A673 (cell line): ENCODE measurements around the gene BLZF1. TPM values are rescaled to one million over a fixed set of nuclear protein-coding genes. Genes with fewer than 3 reads are reported as not detected.

Source experiments
- BruUV-seq: library from RNA; stranded (reverse); fragments of 400-500 nt; replicated peaks from 2 replicates; lab custom pipeline; 2021; lab: Mats Ljungman, UMichigan
- CTCF ChIA-PET: fragments of 300-600 bp; sonication (Branson Sonifier 250); formaldehyde crosslinking; loops from one replicate; lab custom pipeline; 2022; ENCODE audit warnings: antibody characterized with exemption; lab: Charles Lee
- POLR2A ChIA-PET: fragments of 300-600 bp; sonication (Branson Sonifier 250); formaldehyde crosslinking; loops from one replicate; lab custom pipeline; 2022; ENCODE audit warnings: antibody characterized with exemption; ENCODE audit not compliant: low non-redundant PET; lab: Charles Lee
- DNase-seq: peaks from one replicate; pipeline ENCODE4 v3.0.0-alpha.2; 2015; ENCODE audit warnings: low spot score
- H3K27ac ChIP-seq: fragments of 200-600 bp; sonication (generic); 2 replicates; pipeline ENCODE4 v1.5.1; 2016; ENCODE audit warnings: mixed run types, low read depth, mild to moderate bottlenecking, mixed read lengths, antibody characterized with exemption, low read length; ENCODE audit not compliant: poor library complexity, severe bottlenecking
- H3K27me3 ChIP-seq: fragments of 200-600 bp; sonication (generic); replicated peaks from 2 replicates; pipeline ENCODE4 v1.6.1; 2017; ENCODE audit warnings: mixed run types, low read depth, mild to moderate bottlenecking, mixed read lengths, antibody characterized with exemption, low read length; ENCODE audit not compliant: insufficient read depth, poor library complexity
- H3K36me3 ChIP-seq: fragments of 200-600 bp; sonication (generic); 2 replicates; pipeline ENCODE4 v1.6.1; 2016; ENCODE audit warnings: mixed run types, mild to moderate bottlenecking, mixed read lengths, antibody characterized with exemption, low read length; ENCODE audit not compliant: insufficient read depth, poor library complexity, severe bottlenecking
- H3K4me1 ChIP-seq: fragments of 200-600 bp; sonication (generic); 2 replicates; pipeline ENCODE4 v1.6.1; 2017; ENCODE audit warnings: mixed run types, mild to moderate bottlenecking, mixed read lengths, antibody characterized with exemption, low read length; ENCODE audit not compliant: insufficient read depth, poor library complexity, severe bottlenecking
- H3K4me3 ChIP-seq: fragments of 200-600 bp; sonication (generic); 2 replicates; pipeline ENCODE4 v1.5.1; 2016; ENCODE audit warnings: low read depth, mixed run types, mild to moderate bottlenecking, mixed read lengths, low read length; ENCODE audit not compliant: poor library complexity, severe bottlenecking
- H3K9me3 ChIP-seq: fragments of 200-600 bp; sonication (generic); 2 replicates; pipeline ENCODE4 v1.6.1; 2016; ENCODE audit warnings: mixed run types, low read depth, mild to moderate bottlenecking, mixed read lengths, antibody characterized with exemption, low read length; ENCODE audit not compliant: poor library complexity, severe bottlenecking
- CTCF ChIP-seq: fragments of 300-800, 200-600 bp; sonication (generic); conservative IDR thresholded peaks from 2 replicates; pipeline ENCODE4 v1.5.1; 2017; ENCODE audit warnings: low read depth, mild to moderate bottlenecking, antibody characterized with exemption, low read length, moderate library complexity, mixed read lengths
- EZH2 ChIP-seq: fragments of 200-600 bp; sonication (generic); IDR thresholded peaks from 2 replicates; pipeline ENCODE4 v1.6.1; 2017; ENCODE audit warnings: borderline replicate concordance, low read depth, mild to moderate bottlenecking, mixed read lengths, antibody characterized with exemption, low read length; ENCODE audit not compliant: poor library complexity, severe bottlenecking
- intact Hi-C: fragments of 100-400 bp; cut with micrococcal nuclease; formaldehyde crosslinking; loops from one replicate; pipeline ENCODE4 v1.10.0; 2022; ENCODE audit not compliant: unreplicated experiment
- total RNA-seq: library from RNA; stranded (reverse); gene quantifications from 2 replicates; pipeline ENCODE4 v1.2.3, GENCODE V29; 2021

BLZF1 gene
- total RNA-seq, 1 experiment from 2014 or later: 22.5 TPM

- BruUV-seq: no TSS peak
- POLR2A ChIA-PET: no interaction called here
- CTCF ChIA-PET: no interaction called here
- no peaks in the 10 kb centered on the region for H3K36me3 ChIP-seq
- TF ChIP-seq CTCF: no peak
- H3K9me3 ChIP-seq: no peaks in the 10 kb centered on the region
- intact Hi-C loops: no loop called here
- no peak overlapping the region for H3K4me3 ChIP-seq
- no peak overlapping the region for H3K27ac ChIP-seq
- H3K4me1 ChIP-seq: peaks cover 17% of the 10 kb centered on the region
- H3K27me3 ChIP-seq: no peaks in the 10 kb centered on the region
- no peak for DNase-seq
These were observed 45.9 kb upstream of the BLZF1 start for GRCh38 chr1:169322138-169322537.

- Histone ChIP-seq H3K27ac (no peak overlapping the region), H3K36me3 (no peaks in the 10 kb centered on the region), H3K4me1 (peaks cover 6% of the 10 kb centered on the region), H3K4me3 (no peak overlapping the region), H3K27me3 (no peaks in the 10 kb centered on the region), H3K9me3 (no peaks in the 10 kb centered on the region)
- ChIA-PET CTCF (no interaction called here), POLR2A (no interaction called here)
- no TSS peak for BruUV-seq
- intact Hi-C loops: no loop called here
- no peak for TF ChIP-seq CTCF
- TF ChIP-seq EZH2: no peak
- DNase-seq: no peak
These were observed 42.9 kb upstream of the BLZF1 start for GRCh38 chr1:169325117-169325516.

- H3K27me3 ChIP-seq: no peaks in the 10 kb centered on the region
- no peak overlapping the region for H3K4me3 ChIP-seq
- no peak overlapping the region for H3K27ac ChIP-seq
- POLR2A ChIA-PET: no interaction called here
- H3K9me3 ChIP-seq: no peaks in the 10 kb centered on the region
- peaks cover 5% of the 10 kb centered on the region for H3K4me1 ChIP-seq
- BruUV-seq: no TSS peak
- TF ChIP-seq CTCF: no peak
- H3K36me3 ChIP-seq: no peaks in the 10 kb centered on the region
- DNase-seq: no peak
- CTCF ChIA-PET: no interaction called here
- intact Hi-C loops: no loop called here
These were observed 41.6 kb upstream of the BLZF1 start for GRCh38 chr1:169326261-169326955.
